Measurements from ENCODE around the gene IL19. TPM values are rescaled to one million over a fixed set of nuclear protein-coding genes. Genes with fewer than 3 reads are reported as not detected.
"Not testable (repeated sequence)": the region's sequence is repeated elsewhere in the genome, so short reads cannot be mapped to it uniquely, and the experiment has no call there.

IL19 gene
- total and polyA plus RNA-seq, 2 donors = 0.28 to 1.0 TPM

DNA sequence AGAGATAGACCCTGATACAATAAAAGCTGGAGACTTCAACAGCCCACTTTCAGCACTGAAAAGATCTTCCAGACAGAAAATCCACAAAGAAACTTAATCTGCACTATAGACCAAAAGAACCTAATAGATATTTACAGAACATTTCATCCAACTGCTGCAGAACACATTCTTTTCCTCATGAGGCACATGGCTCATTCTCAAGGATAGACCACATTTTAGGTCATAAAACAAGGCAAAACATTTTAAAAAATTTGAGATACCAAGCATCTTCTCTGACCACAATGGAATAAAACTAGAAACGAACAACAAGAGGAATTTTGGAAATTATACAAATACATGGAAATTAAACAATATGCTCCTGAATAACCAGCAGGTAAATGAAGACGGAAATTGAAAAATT, 79.8 kb downstream of the IL19 start:
- DNase-seq (ENCODE audit: low read depth in 6 of 9, low spot score in 9 of 9) = no peak
- H3K9me3 ChIP-seq (ENCODE audit: control insufficient read depth in 2 of 2, insufficient read depth in 1 of 2, low read length in 1 of 2) = no peaks in the 10 kb centered on the region
- H3K27me3 ChIP-seq (ENCODE audit: control insufficient read depth in 2 of 2, insufficient read depth in 1 of 2, low read length in 1 of 2) = no peaks in the 10 kb centered on the region
- no peaks in the 10 kb centered on the region for H3K4me1 ChIP-seq (ENCODE audit: control insufficient read depth in 2 of 2, insufficient read depth in 2 of 2, low read length in 2 of 2)
- no peak overlapping the region for H3K4me3 ChIP-seq (ENCODE audit: low read length in 2 of 2)
- no peak overlapping the region for H3K27ac ChIP-seq (ENCODE audit: low read depth in 1 of 2, low read length in 1 of 2)
- 95% methylated on average over 2 of the region's 2 CpGs for WGBS
- H3K36me3 ChIP-seq (ENCODE audit: control insufficient read depth in 2 of 2, insufficient read depth in 2 of 2, low read length in 1 of 2) = no peaks in the 10 kb centered on the region

- 84% methylated on average over 5 of the region's 5 CpGs for WGBS
- no peak for DNase-seq (ENCODE audit: low read depth in 6 of 9, low spot score in 9 of 9)
- Histone ChIP-seq H3K27ac (ENCODE audit: low read depth in 1 of 2, low read length in 1 of 2) (no peak overlapping the region), H3K27me3 (ENCODE audit: control insufficient read depth in 2 of 2, insufficient read depth in 1 of 2, low read length in 1 of 2) (no peaks in the 10 kb centered on the region), H3K4me3 (ENCODE audit: low read length in 2 of 2) (no peak overlapping the region), H3K9me3 (ENCODE audit: control insufficient read depth in 2 of 2, insufficient read depth in 1 of 2, low read length in 1 of 2) (no peaks in the 10 kb centered on the region), H3K36me3 (ENCODE audit: control insufficient read depth in 2 of 2, insufficient read depth in 2 of 2, low read length in 1 of 2) (no peaks in the 10 kb centered on the region), H3K4me1 (ENCODE audit: control insufficient read depth in 2 of 2, insufficient read depth in 2 of 2, low read length in 2 of 2) (no peaks in the 10 kb centered on the region)
These were observed 80.9 kb downstream of the IL19 start for GRCh38 chr1:206851341-206852010.

DNA sequence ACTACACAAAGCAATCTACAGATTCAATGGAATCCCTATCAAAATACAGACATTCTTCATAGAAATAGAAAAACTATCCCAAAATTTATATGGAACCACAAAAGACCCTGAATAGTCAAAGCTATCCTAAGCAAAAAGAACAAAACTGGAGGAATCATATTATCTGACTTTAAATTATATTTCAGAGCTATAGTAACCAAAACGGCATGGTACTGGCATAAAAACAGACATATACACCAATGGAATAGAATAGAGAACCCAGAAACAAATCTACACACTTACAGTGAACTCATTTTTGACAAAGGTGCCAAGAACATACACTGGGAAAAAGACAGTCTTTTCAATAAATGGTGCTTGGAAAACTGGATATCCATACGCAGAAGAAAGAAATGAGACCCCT, 82.1 kb downstream of the IL19 start:
- not testable (repeated sequence) for DNase-seq (ENCODE audit: low read depth in 6 of 9, low spot score in 9 of 9); H3K27me3 ChIP-seq (ENCODE audit: control insufficient read depth in 2 of 2, insufficient read depth in 1 of 2, low read length in 1 of 2); H3K9me3 ChIP-seq (ENCODE audit: control insufficient read depth in 2 of 2, insufficient read depth in 1 of 2, low read length in 1 of 2); H3K4me1 ChIP-seq (ENCODE audit: control insufficient read depth in 2 of 2, insufficient read depth in 2 of 2, low read length in 2 of 2); H3K36me3 ChIP-seq (ENCODE audit: control insufficient read depth in 2 of 2, insufficient read depth in 2 of 2, low read length in 1 of 2); H3K27ac ChIP-seq (ENCODE audit: low read depth in 1 of 2, low read length in 1 of 2); H3K4me3 ChIP-seq (ENCODE audit: low read length in 2 of 2)
- 97% methylated on average over 2 of the region's 2 CpGs for WGBS

DNA sequence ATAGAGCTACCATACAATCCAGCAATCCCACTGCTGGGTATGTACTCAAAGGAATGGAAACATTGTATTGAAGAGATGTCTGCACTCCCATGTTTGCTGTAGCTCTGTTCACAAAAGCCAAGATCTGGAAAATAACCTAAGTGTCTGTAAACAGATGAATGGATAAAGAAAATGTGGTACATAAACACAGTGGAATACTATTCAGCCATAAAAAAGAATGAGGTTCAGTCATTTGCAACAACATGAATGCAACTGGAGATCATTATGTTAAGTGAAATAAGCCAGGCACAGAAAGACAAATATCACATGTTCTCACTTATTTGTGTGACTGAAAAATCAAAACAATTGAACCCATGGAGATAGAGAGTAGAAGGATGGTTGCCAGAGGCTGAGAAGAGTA, 83.1 kb downstream of the IL19 start:
- H3K4me3 ChIP-seq (ENCODE audit: low read length in 2 of 2); H3K4me1 ChIP-seq (ENCODE audit: control insufficient read depth in 2 of 2, insufficient read depth in 2 of 2, low read length in 2 of 2); H3K9me3 ChIP-seq (ENCODE audit: control insufficient read depth in 2 of 2, insufficient read depth in 1 of 2, low read length in 1 of 2); H3K27me3 ChIP-seq (ENCODE audit: control insufficient read depth in 2 of 2, insufficient read depth in 1 of 2, low read length in 1 of 2); H3K36me3 ChIP-seq (ENCODE audit: control insufficient read depth in 2 of 2, insufficient read depth in 2 of 2, low read length in 1 of 2); DNase-seq (ENCODE audit: low read depth in 6 of 9, low spot score in 9 of 9); H3K27ac ChIP-seq (ENCODE audit: low read depth in 1 of 2, low read length in 1 of 2): not testable (repeated sequence)

GRCh38 chr1:206854401-206855129, 84.0 kb downstream of the IL19 start:
- Histone ChIP-seq H3K36me3 (ENCODE audit: control insufficient read depth in 2 of 2, insufficient read depth in 2 of 2, low read length in 1 of 2) (no peaks in the 10 kb centered on the region), H3K27ac (ENCODE audit: low read depth in 1 of 2, low read length in 1 of 2) (no peak overlapping the region), H3K27me3 (ENCODE audit: control insufficient read depth in 2 of 2, insufficient read depth in 1 of 2, low read length in 1 of 2) (no peaks in the 10 kb centered on the region), H3K4me3 (ENCODE audit: low read length in 2 of 2) (no peak overlapping the region), H3K9me3 (ENCODE audit: control insufficient read depth in 2 of 2, insufficient read depth in 1 of 2, low read length in 1 of 2) (no peaks in the 10 kb centered on the region), H3K4me1 (ENCODE audit: control insufficient read depth in 2 of 2, insufficient read depth in 2 of 2, low read length in 2 of 2) (no peaks in the 10 kb centered on the region)
- 95% methylated on average over 3 of the region's 3 CpGs for WGBS
- DNase-seq (ENCODE audit: low read depth in 6 of 9, low spot score in 9 of 9) = no peak

DNA sequence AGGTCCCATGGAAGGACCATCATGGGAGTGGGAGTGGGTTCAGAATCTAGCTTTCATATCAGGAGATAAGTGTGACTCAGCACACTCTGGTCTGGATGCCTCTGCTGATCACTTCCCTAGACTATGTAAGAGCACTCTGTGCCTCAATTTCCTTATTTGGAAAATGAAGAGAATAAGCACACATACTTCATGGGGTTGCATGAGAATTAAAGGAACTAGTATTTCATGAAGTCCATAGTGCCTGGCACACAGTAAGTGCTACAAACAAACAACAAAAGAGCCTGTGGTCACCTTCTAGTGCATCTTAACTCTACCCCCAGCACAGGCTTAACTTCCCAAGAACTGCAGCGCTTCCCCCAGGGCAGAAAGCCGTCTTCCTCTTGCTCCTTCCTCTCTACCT, 85.3 kb downstream of the IL19 start:
- H3K4me3 ChIP-seq (ENCODE audit: low read length in 2 of 2) = no peak overlapping the region
- no peaks in the 10 kb centered on the region for H3K9me3 ChIP-seq (ENCODE audit: control insufficient read depth in 2 of 2, insufficient read depth in 1 of 2, low read length in 1 of 2)
- no peak overlapping the region for H3K27ac ChIP-seq (ENCODE audit: low read depth in 1 of 2, low read length in 1 of 2)
- no peaks in the 10 kb centered on the region for H3K4me1 ChIP-seq (ENCODE audit: control insufficient read depth in 2 of 2, insufficient read depth in 2 of 2, low read length in 2 of 2)
- H3K27me3 ChIP-seq (ENCODE audit: control insufficient read depth in 2 of 2, insufficient read depth in 1 of 2, low read length in 1 of 2) = no peaks in the 10 kb centered on the region
- 96% methylated on average over 2 of the region's 2 CpGs for WGBS
- H3K36me3 ChIP-seq (ENCODE audit: control insufficient read depth in 2 of 2, insufficient read depth in 2 of 2, low read length in 1 of 2) = no peaks in the 10 kb centered on the region
- DNase-seq (ENCODE audit: low read depth in 6 of 9, low spot score in 9 of 9) = no peak

- WGBS = 97% methylated on average over 5 of the region's 5 CpGs
- DNase-seq (ENCODE audit: low read depth in 6 of 9, low spot score in 9 of 9) = peak in 2 of 9 donors; percentile 29 to 34
- H3K27ac ChIP-seq (ENCODE audit: low read depth in 1 of 2, low read length in 1 of 2) = no peak overlapping the region
- H3K27me3 ChIP-seq (ENCODE audit: control insufficient read depth in 2 of 2, insufficient read depth in 1 of 2, low read length in 1 of 2) = no peaks in the 10 kb centered on the region
- no peaks in the 10 kb centered on the region for H3K36me3 ChIP-seq (ENCODE audit: control insufficient read depth in 2 of 2, insufficient read depth in 2 of 2, low read length in 1 of 2)
- H3K4me1 ChIP-seq (ENCODE audit: control insufficient read depth in 2 of 2, insufficient read depth in 2 of 2, low read length in 2 of 2) = no peaks in the 10 kb centered on the region
- no peaks in the 10 kb centered on the region for H3K9me3 ChIP-seq (ENCODE audit: control insufficient read depth in 2 of 2, insufficient read depth in 1 of 2, low read length in 1 of 2)
- no peak overlapping the region for H3K4me3 ChIP-seq (ENCODE audit: low read length in 2 of 2)
These were observed 86.3 kb downstream of the IL19 start for GRCh38 chr1:206856674-206857464.

GRCh38 chr1:206859082-206859521, 88.5 kb downstream of the IL19 start:
- Histone ChIP-seq H3K4me1 (ENCODE audit: control insufficient read depth in 2 of 2, insufficient read depth in 2 of 2, low read length in 2 of 2) (no peaks in the 10 kb centered on the region), H3K27ac (ENCODE audit: low read depth in 1 of 2, low read length in 1 of 2) (no peak overlapping the region), H3K9me3 (ENCODE audit: control insufficient read depth in 2 of 2, insufficient read depth in 1 of 2, low read length in 1 of 2) (no peaks in the 10 kb centered on the region), H3K4me3 (ENCODE audit: low read length in 2 of 2) (no peak overlapping the region), H3K36me3 (ENCODE audit: control insufficient read depth in 2 of 2, insufficient read depth in 2 of 2, low read length in 1 of 2) (no peaks in the 10 kb centered on the region), H3K27me3 (ENCODE audit: control insufficient read depth in 2 of 2, insufficient read depth in 1 of 2, low read length in 1 of 2) (no peaks in the 10 kb centered on the region)
- DNase-seq (ENCODE audit: low read depth in 6 of 9, low spot score in 9 of 9) = peak in 1 of 9 donors; percentile 25
- WGBS = 94% methylated on average over 5 of the region's 5 CpGs

DNA sequence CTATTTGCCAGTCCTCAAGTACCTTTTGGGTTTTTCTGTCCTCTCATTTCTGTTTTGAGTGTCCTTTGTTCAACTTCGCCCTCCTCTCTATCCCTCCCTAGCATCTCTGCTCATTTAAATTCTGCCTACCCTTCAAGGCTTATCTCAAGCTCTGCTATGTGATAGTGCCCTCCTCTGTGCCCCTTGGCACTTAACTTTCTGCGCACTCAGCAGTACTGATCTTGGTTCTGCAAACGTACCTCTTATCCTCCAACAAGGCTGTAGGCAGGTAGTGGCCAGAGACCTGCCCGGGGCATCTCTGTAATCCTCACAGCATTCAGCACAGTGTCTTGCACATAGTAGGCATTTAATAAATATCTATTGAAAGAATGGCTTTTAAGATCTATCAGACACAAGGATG, 89.6 kb downstream of the IL19 start:
- H3K4me3 ChIP-seq (ENCODE audit: low read length in 2 of 2) = no peak overlapping the region
- no peak for DNase-seq (ENCODE audit: low read depth in 6 of 9, low spot score in 9 of 9)
- WGBS = 98% methylated on average over 4 of the region's 4 CpGs
- H3K36me3 ChIP-seq (ENCODE audit: control insufficient read depth in 2 of 2, insufficient read depth in 2 of 2, low read length in 1 of 2) = no peaks in the 10 kb centered on the region
- no peak overlapping the region for H3K27ac ChIP-seq (ENCODE audit: low read depth in 1 of 2, low read length in 1 of 2)
- H3K9me3 ChIP-seq (ENCODE audit: control insufficient read depth in 2 of 2, insufficient read depth in 1 of 2, low read length in 1 of 2) = no peaks in the 10 kb centered on the region
- H3K27me3 ChIP-seq (ENCODE audit: control insufficient read depth in 2 of 2, insufficient read depth in 1 of 2, low read length in 1 of 2) = no peaks in the 10 kb centered on the region
- H3K4me1 ChIP-seq (ENCODE audit: control insufficient read depth in 2 of 2, insufficient read depth in 2 of 2, low read length in 2 of 2) = no peaks in the 10 kb centered on the region
